Activated CD8-positive, alpha-beta memory T cell treated with anti-CD3 and anti-CD28 coated beads for 36 hours (primary cell): Measurements from ENCODE around the gene GRXCR2. TPM values are rescaled to one million over a fixed set of nuclear protein-coding genes. Genes with fewer than 3 reads are reported as not detected.
"Not testable (repeated sequence)": the region's sequence is repeated elsewhere in the genome, so short reads cannot be mapped to it uniquely, and the experiment has no call there.

Experiments
- CTCF ChIA-PET: fragments of 350-600 bp; sonication (Branson Sonifier 250); formaldehyde crosslinking; loops from one replicate; lab custom pipeline; 2021; ENCODE audit warnings: antibody characterized with exemption; lab: Charles Lee
- POLR2A ChIA-PET: fragments of 350-600 bp; sonication (Branson Sonifier 250); formaldehyde crosslinking; loops from one replicate; lab custom pipeline; 2021; ENCODE audit warnings: antibody characterized with exemption; lab: Charles Lee
- total RNA-seq, 2 experiments: library from RNA; stranded (reverse); gene quantifications; one replicate each; pipeline ENCODE4 v1.2.3, GENCODE V29; 2021

GRXCR2 gene
- not detected for total RNA-seq

- ChIA-PET POLR2A (no interaction called here), CTCF (no interaction called here)
Measured at GRCh38 chr5:145872914-145873313, at the start of gene GRXCR2. TSS of gene GRXCR2 (minus strand) at chr5:145873014. CDS start at chr5:145872968, 46 bp downstream.

- POLR2A ChIA-PET, result no interaction called here
Measured at GRCh38 chr5:145922059-145922458, 49.2 kb upstream of the GRXCR2 start.

GRCh38 chr5:145921211-145921610 lies 48.4 kb upstream of the GRXCR2 start:
- POLR2A ChIA-PET, result no interaction called here
- CTCF ChIA-PET, result no interaction called here

More at GRCh38 chr5:145922059-145922458, 49.2 kb upstream of the GRXCR2 start:
- CTCF ChIA-PET, result no interaction called here

- ChIA-PET CTCF (no interaction called here), POLR2A (no interaction called here)
Measured at GRCh38 chr5:145920542-145921210, 47.9 kb upstream of the GRXCR2 start.

- ChIA-PET POLR2A (no interaction called here), CTCF (no interaction called here)
Measured at GRCh38 chr5:145919413-145919812, 46.6 kb upstream of the GRXCR2 start.

- CTCF ChIA-PET, result no interaction called here
- POLR2A ChIA-PET, result no interaction called here
Measured at GRCh38 chr5:145918397-145918796, 45.6 kb upstream of the GRXCR2 start.

- ChIA-PET CTCF (no interaction called here), POLR2A (no interaction called here)
Measured at GRCh38 chr5:145917288-145917687, 44.5 kb upstream of the GRXCR2 start.

GRCh38 chr5:145915970-145916638 lies 43.3 kb upstream of the GRXCR2 start:
- ChIA-PET POLR2A (no interaction called here), CTCF (no interaction called here)

GRCh38 chr5:145913701-145914100 lies 40.9 kb upstream of the GRXCR2 start:
- ChIA-PET POLR2A (no interaction called here), CTCF (no interaction called here)

- POLR2A ChIA-PET, result no interaction called here
- CTCF ChIA-PET, result no interaction called here
Measured at GRCh38 chr5:145912594-145912993, 39.8 kb upstream of the GRXCR2 start.

GRCh38 chr5:145912019-145912418 lies 39.2 kb upstream of the GRXCR2 start:
- POLR2A ChIA-PET, result no interaction called here
- CTCF ChIA-PET, result no interaction called here

- ChIA-PET POLR2A (no interaction called here), CTCF (no interaction called here)
Measured at GRCh38 chr5:145911164-145911563, 38.4 kb upstream of the GRXCR2 start.

GRCh38 chr5:145908206-145908960 lies 35.6 kb upstream of the GRXCR2 start:
- POLR2A ChIA-PET, result no interaction called here
- CTCF ChIA-PET, result no interaction called here

- ChIA-PET CTCF (no interaction called here), POLR2A (no interaction called here)
Measured at GRCh38 chr5:145906401-145906800, 33.6 kb upstream of the GRXCR2 start.

- CTCF ChIA-PET, result no interaction called here
- POLR2A ChIA-PET, result no interaction called here
Measured at GRCh38 chr5:145904743-145905142, 31.9 kb upstream of the GRXCR2 start.

GRCh38 chr5:145903867-145904266 lies 31.1 kb upstream of the GRXCR2 start:
- POLR2A ChIA-PET, result no interaction called here
- CTCF ChIA-PET, result no interaction called here

- ChIA-PET CTCF (no interaction called here), POLR2A (no interaction called here)
Measured at GRCh38 chr5:145903113-145903512, 30.3 kb upstream of the GRXCR2 start.

- ChIA-PET CTCF (no interaction called here), POLR2A (no interaction called here)
Measured at GRCh38 chr5:145902421-145902820, 29.6 kb upstream of the GRXCR2 start.

- CTCF ChIA-PET, result no interaction called here
Measured at GRCh38 chr5:145898171-145898570, 25.4 kb upstream of the GRXCR2 start.

GRCh38 chr5:145891378-145891777 lies 18.6 kb upstream of the GRXCR2 start:
- POLR2A ChIA-PET, CTCF ChIA-PET: not testable (repeated sequence)

More at GRCh38 chr5:145898171-145898570, 25.4 kb upstream of the GRXCR2 start:
- POLR2A ChIA-PET, result no interaction called here

GRCh38 chr5:145889611-145890010 lies 16.8 kb upstream of the GRXCR2 start:
- POLR2A ChIA-PET, result no interaction called here
- CTCF ChIA-PET, result no interaction called here
